LNCAP (cell line): Measurements from ENCODE around the gene MDH1.
A peak's percentile ranks its signal among the peaks of the same experiment; 100 is the strongest.

Experiments used
- TF ChIP-seq, protein P1 (sequence below): fragments of 450-650 bp; IDR thresholded peaks from 2 replicates; pipeline ENCODE4 v1.5.1; 2017; ENCODE audit warnings: mild to moderate bottlenecking

The MDH1 gene

DNA sequence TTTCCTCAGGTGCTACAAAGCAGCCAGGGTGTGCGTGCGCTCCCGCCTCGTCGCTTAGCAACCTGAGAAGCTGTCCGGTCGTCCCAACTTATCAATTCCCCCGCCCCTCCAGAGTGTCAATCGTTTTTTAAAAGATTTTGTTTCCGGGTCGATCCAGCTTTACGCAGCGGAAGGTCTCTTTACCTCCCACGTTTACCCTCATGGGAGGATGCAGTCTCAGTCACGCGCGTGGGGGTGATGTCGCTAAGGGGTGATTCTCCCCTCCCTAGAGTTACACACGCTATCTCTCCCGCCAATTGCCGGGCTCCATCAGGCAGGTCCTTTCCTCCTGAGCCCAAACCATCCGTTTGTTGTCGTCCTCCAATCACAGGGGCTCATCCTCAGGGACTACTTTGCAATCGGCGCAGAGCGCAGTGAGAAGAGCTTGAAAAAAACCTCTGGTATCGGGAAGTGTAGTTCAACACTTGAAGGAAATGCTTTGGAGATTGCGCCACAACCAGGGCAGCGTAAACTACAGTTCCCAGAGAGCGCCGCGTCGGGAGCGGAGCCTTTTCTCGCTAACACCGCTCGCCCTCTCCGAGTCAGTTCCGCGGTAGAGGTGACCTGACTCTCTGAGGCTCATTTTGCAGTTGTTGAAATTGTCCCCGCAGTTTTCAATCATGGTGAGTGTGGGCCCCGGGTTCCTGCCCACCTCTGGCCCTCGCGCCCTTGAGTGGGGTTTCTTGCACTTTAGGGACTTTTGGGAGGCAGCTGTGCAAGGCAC is at the start of gene MDH1, which contains the start of gene WDPCP:
Gene MDH1 (plus strand): TSS at position 579 of the 763 bp plus-strand sequence. CDS start 81 bp downstream, at position 660.
Gene WDPCP (minus strand): TSS at position 93 of the 763 bp plus-strand sequence. CDS start 206 bp downstream, outside the sequence.
- TF ChIP-seq, protein P1, sequence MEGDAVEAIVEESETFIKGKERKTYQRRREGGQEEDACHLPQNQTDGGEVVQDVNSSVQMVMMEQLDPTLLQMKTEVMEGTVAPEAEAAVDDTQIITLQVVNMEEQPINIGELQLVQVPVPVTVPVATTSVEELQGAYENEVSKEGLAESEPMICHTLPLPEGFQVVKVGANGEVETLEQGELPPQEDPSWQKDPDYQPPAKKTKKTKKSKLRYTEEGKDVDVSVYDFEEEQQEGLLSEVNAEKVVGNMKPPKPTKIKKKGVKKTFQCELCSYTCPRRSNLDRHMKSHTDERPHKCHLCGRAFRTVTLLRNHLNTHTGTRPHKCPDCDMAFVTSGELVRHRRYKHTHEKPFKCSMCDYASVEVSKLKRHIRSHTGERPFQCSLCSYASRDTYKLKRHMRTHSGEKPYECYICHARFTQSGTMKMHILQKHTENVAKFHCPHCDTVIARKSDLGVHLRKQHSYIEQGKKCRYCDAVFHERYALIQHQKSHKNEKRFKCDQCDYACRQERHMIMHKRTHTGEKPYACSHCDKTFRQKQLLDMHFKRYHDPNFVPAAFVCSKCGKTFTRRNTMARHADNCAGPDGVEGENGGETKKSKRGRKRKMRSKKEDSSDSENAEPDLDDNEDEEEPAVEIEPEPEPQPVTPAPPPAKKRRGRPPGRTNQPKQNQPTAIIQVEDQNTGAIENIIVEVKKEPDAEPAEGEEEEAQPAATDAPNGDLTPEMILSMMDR = no peak

DNA sequence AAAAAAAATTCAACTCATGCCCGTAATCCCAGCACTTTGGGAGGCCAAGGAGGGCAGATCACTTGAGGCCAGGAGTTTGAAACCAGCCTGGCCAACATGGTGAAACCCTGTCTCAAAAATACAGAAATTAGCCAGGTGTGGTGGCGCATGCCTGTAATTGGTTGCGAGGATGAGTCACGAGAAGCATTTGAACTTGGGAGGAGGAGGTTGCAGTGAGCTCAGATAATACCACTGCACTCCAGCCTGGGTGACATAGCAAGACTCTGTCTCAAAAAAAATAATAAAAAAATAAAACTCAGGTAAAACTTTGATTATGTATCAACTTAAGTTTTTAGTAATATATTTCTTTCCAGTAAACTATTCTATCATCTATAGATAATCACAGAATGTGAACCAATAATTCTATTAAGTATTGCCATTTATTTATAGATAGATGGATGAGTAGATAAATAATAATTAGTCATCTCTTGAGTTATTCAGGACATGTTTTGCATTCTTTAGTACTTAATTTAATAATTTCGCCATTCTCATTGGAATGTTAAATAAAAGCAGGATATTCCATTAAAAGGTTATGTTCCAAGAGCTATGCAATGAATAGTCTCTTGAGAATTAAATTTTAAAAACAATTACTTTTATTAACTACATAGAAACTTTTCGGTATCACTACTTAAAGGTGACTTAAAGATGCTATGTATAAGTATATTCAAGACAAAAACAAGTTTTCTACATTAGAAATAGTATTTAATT is 49.2 kb upstream of the MDH1 start:
- TF ChIP-seq, protein P1 = no peak

DNA sequence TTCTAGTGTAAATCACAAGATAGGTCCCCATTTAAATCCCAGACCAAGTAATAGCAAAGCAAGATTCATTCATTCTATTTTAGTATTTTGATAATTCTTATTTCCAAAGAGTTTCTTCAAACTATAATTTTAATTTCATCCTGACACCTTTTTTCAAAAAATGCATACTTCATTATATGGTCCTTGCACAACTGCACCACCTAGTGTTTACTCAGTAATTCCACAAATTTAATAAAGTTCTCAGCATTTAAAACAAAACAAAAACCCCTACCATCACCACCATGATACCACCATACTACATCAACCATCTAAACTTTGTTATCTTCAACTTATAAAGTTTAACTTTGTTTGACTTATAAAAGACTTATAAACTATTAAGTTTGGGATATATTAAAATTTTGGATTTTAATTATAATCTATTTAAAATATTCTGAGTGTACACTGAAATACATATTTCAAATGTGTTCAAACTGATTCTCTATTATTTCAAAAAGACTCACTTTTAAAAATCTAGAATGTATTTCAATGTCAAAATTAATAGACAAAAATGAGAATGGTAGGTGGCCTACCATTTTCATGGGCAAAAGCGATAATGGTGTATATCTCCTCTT is 44.6 kb upstream of the MDH1 start:
- TF ChIP-seq, protein P1 = peak; percentile 48

DNA sequence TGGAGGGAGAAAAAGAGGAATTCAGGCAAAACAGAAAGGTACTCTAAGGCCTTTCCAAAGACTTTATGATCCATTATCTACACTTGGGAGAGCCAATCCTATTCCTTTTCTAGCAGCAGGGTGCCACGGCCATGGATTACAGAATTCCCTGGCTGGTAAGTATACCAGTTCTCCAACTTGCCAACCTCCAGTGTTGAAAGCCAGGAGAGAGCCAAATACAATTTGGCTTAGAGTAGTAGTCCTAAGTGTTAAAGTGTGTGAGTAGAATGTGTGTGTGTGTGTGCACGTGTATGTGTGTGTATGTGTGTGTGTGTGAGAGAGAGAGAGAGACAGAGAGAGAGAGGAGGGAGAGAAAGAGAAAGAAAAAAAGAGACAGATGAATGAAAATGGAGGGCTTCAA is 43.7 kb upstream of the MDH1 start:
- TF ChIP-seq, protein P1 = no peak

DNA sequence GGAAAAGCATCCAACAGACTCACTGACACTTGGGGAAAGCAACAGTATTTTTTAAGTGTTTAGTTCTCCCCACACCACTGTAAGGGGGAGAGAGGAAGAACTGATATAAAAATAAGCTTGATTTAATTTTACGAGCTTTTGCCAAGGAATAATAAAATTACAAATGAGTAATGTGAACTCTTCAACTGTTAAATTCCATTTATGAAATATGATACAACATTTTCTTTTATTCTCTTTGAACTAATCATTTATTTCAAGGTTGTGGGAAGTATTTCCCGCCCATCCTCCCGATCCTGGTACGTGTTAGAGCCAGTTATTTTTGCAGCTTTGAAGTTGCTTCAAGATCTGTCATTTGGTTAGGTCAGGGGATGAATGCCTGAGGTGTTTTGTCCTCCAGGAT is 35.7 kb upstream of the MDH1 start:
- TF ChIP-seq, protein P1 = no peak

DNA sequence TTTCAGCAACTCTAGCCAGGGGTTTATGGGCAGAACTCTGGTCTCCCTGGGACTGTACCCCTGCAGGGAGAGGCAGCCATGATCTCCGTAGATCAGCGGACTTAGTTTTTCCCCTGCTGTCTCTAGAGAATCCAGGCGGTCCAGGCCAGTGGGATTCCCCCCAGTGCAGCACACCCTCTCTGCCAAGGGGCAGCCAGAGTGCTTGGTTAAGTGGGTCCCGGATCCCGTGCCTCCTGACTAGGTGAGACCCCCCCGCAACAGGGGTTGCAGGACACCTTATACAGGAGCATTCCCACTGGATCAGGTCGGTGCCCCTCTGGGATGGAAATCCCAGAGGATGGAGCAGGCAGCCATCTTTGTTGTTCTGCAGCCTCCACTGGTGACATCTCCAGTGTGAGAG is 33.5 kb upstream of the MDH1 start:
- TF ChIP-seq, protein P1 = no peak

DNA sequence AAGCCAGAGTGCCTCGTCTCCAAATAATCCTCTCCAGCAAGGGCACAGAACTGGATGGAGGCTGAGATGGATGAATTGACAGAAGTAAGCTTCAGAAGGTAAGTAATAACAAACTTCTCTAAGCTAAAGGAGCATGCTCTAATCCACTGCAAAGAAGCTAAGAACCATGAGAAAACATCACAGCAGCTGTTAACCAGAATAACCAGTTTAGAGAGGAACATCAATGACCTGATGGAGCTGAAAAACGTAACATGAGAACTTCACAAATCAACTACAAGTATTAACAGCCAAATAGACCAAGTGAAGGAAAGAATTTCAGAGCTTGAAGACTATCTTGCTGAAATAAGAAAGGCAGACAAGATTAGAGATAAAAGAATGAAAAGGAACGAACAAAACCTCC is 32.8 kb upstream of the MDH1 start:
- TF ChIP-seq, protein P1 = no peak
